RWPE1 (cell line): ENCODE measurements around the gene CCBE1.

Experiments
- CTCF ChIA-PET: fragments of 350-600 bp; sonication (Branson Sonifier 250); formaldehyde crosslinking; extraction: SDS; loops from one replicate; lab custom pipeline; 2021; lab: Yijun Ruan, JAX
- POLR2A ChIA-PET: fragments of 400-600 bp; formaldehyde crosslinking; extraction: SDS; loops from one replicate; lab custom pipeline; 2020; ENCODE audit warnings: antibody characterized with exemption; ENCODE audit not compliant: low non-redundant PET; lab: Yijun Ruan, JAX
- DNase-seq: peaks from one replicate; pipeline ENCODE4 v3.0.0; 2012; ENCODE audit warnings: low spot score
- H3K27ac ChIP-seq: fragments of 450-650 bp; 2 replicates; pipeline ENCODE4 v1.5.1; 2017
- CTCF ChIP-seq: fragments of 450-650 bp; conservative IDR thresholded peaks from 2 replicates; pipeline ENCODE4 v1.5.1; 2017; ENCODE audit warnings: low read depth, mild to moderate bottlenecking

The CCBE1 gene

GRCh38 chr18:59566533-59566971 lies 130.7 kb downstream of the CCBE1 start:
- POLR2A ChIA-PET, result no interaction called here
- CTCF ChIA-PET, result no interaction called here
- no peak for DNase-seq
- H3K27ac ChIP-seq, result no peak overlapping the region
- no peak for TF ChIP-seq CTCF

- TF ChIP-seq CTCF, result no peak
- DNase-seq, result no peak
- H3K27ac ChIP-seq, result no peak overlapping the region
- CTCF ChIA-PET, result no interaction called here
- POLR2A ChIA-PET, result no interaction called here
Measured at GRCh38 chr18:59565957-59566356, 131.3 kb downstream of the CCBE1 start.

- CTCF ChIA-PET, result interaction anchor here (0.6 kb wide), 1 partner anchor 256 kb away, joined by 3 read pairs; no protein-coding TSS in a partner anchor
- DNase-seq, result no peak
- H3K27ac ChIP-seq, result no peak overlapping the region
- no peak for TF ChIP-seq CTCF
- POLR2A ChIA-PET, result no interaction called here
Measured at GRCh38 chr18:59564561-59564960, 132.7 kb downstream of the CCBE1 start.

- TF ChIP-seq CTCF, result no peak
- no peak overlapping the region for H3K27ac ChIP-seq
- ChIA-PET CTCF (no interaction called here), POLR2A (no interaction called here)
- no peak for DNase-seq
Measured at GRCh38 chr18:59563176-59563785, 133.9 kb downstream of the CCBE1 start.

- POLR2A ChIA-PET, result no interaction called here
- no peak overlapping the region for H3K27ac ChIP-seq
- no peak for DNase-seq
- TF ChIP-seq CTCF, result no peak
- CTCF ChIA-PET, result no interaction called here
Measured at GRCh38 chr18:59562751-59563150, 134.5 kb downstream of the CCBE1 start.

GRCh38 chr18:59561612-59562011 lies 135.6 kb downstream of the CCBE1 start:
- no peak for DNase-seq
- ChIA-PET CTCF (no interaction called here), POLR2A (no interaction called here)
- H3K27ac ChIP-seq, result no peak overlapping the region
- TF ChIP-seq CTCF, result no peak
